AG09319 (cell line): Measurements from ENCODE around the gene STK24.

Experiments used
- DNase-seq: peaks from one replicate; pipeline ENCODE4 v3.0.0-alpha.2; 2010; ENCODE audit warnings: low read depth; ENCODE audit errors: extremely low read depth
- CTCF ChIP-seq: IDR thresholded peaks from 2 replicates; pipeline ENCODE4 v1.5.1; 2011; ENCODE audit warnings: low read depth, mild to moderate bottlenecking, inconsistent platforms, low read length, moderate library complexity

The STK24 gene

GRCh38 chr13:98468929-98469328, 108.0 kb downstream of the STK24 start:
- no peak for DNase-seq
- no peak for TF ChIP-seq CTCF

- DNase-seq = no peak
- TF ChIP-seq CTCF = no peak; the same call in none of the 2 replicates
Observed at GRCh38 chr13:98468361-98468760, 108.5 kb downstream of the STK24 start.

- TF ChIP-seq CTCF = no peak
- no peak for DNase-seq
Observed at GRCh38 chr13:98467263-98467985, 109.5 kb downstream of the STK24 start.

GRCh38 chr13:98466634-98467236, 110.2 kb downstream of the STK24 start:
- no peak for DNase-seq
- peak; percentile 68 for TF ChIP-seq CTCF

GRCh38 chr13:98462946-98463345, 114.0 kb downstream of the STK24 start:
- DNase-seq = no peak
- no peak for TF ChIP-seq CTCF

- no peak for TF ChIP-seq CTCF
- DNase-seq = no peak
Observed at GRCh38 chr13:98462241-98462882, 114.5 kb downstream of the STK24 start.
